Epithelial cell of esophagus (primary cell): ENCODE data around the gene ARRDC1.

ENCODE experiments used
- DNase-seq: peaks from one replicate; pipeline ENCODE4 v3.0.0; 2010; ENCODE audit warnings: low read depth
- H3K4me3 ChIP-seq: 2 replicates; pipeline ENCODE4 v1.5.1; 2011; ENCODE audit warnings: mild to moderate bottlenecking, low read length, control low read depth
- CTCF ChIP-seq: IDR thresholded peaks from 2 replicates; pipeline ENCODE4 v1.5.1; 2011; ENCODE audit warnings: low read depth, mild to moderate bottlenecking, low read length, control low read depth, inconsistent platforms; ENCODE audit not compliant: insufficient read depth; ENCODE audit errors: missing control alignments

ARRDC1 gene

GRCh38 chr9:137613259-137613658 lies 7.8 kb downstream of the ARRDC1 start:
- no peak for DNase-seq
- no peak for TF ChIP-seq CTCF
- H3K4me3 ChIP-seq: peak overlapping the region; percentile 51

GRCh38 chr9:137613738-137614523 lies 8.4 kb downstream of the ARRDC1 start:
- no peak for DNase-seq
- TF ChIP-seq CTCF: no peak

GRCh38 chr9:137614631-137615386 lies 9.3 kb downstream of the ARRDC1 start:
- no peak for DNase-seq
- no peak overlapping the region for H3K4me3 ChIP-seq
- TF ChIP-seq CTCF: no peak

More at GRCh38 chr9:137613738-137614523, 8.4 kb downstream of the ARRDC1 start:
- H3K4me3 ChIP-seq: peak overlapping the region; percentile 51

- TF ChIP-seq CTCF: no peak
- no peak for DNase-seq
- no peak overlapping the region for H3K4me3 ChIP-seq
Measured at GRCh38 chr9:137615387-137615871, 9.9 kb downstream of the ARRDC1 start.

GRCh38 chr9:137618105-137619067 lies 12.9 kb downstream of the ARRDC1 start, which contains the start of gene EHMT1:
EHMT1 (plus strand) TSS chr9:137619005; CDS start chr9:137619029, 24 bp downstream.
- no peak for TF ChIP-seq CTCF
- DNase-seq: peak; percentile 77
- peak within 1 kb of the TSS; percentile 80 for H3K4me3 ChIP-seq
